ENCODE results near the gene ASPSCR1. TPM values are rescaled to one million over a fixed set of nuclear protein-coding genes. Genes with fewer than 3 reads are reported as not detected.

Gene ASPSCR1
- total RNA-seq, 1 donor from 2014 or later = 20.1 TPM

DNA sequence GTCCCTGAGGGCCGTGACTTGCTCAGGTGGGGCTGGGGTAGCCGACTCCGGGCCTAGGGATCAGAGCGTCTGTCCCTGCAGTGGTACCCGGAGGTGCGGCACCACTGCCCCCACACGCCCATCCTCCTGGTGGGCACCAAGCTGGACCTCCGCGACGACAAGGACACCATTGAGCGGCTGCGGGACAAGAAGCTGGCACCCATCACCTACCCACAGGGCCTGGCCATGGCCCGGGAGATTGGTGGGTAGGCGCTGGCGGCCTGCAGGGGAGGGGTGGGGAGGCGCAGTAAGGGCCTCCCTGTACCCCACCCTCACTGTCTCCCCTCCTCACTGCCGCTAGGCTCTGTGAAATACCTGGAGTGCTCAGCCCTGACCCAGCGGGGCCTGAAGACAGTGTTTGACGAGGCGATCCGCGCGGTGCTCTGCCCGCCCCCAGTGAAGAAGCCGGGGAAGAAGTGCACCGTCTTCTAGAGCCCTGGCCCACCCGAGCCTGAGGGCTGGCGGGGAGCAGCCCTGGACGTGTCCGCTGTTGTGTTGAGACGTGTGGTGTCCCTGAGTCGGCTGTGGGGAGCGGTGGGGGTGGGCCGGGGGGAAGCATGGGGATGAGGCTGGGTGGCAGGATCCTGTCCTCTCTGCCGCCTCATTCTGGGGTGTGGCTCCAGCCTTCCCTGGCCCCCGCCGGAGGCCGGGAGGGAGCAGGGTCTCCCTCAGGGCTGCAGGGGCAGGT is 56.1 kb downstream of the ASPSCR1 start:
- TF ChIP-seq, protein P1, sequence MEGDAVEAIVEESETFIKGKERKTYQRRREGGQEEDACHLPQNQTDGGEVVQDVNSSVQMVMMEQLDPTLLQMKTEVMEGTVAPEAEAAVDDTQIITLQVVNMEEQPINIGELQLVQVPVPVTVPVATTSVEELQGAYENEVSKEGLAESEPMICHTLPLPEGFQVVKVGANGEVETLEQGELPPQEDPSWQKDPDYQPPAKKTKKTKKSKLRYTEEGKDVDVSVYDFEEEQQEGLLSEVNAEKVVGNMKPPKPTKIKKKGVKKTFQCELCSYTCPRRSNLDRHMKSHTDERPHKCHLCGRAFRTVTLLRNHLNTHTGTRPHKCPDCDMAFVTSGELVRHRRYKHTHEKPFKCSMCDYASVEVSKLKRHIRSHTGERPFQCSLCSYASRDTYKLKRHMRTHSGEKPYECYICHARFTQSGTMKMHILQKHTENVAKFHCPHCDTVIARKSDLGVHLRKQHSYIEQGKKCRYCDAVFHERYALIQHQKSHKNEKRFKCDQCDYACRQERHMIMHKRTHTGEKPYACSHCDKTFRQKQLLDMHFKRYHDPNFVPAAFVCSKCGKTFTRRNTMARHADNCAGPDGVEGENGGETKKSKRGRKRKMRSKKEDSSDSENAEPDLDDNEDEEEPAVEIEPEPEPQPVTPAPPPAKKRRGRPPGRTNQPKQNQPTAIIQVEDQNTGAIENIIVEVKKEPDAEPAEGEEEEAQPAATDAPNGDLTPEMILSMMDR (conservative IDR thresholded peaks at IDR 0.05; ENCODE audit: low read depth, low read length) = no peak
- DNase-seq (ENCODE audit: low read depth) = no peak

DNA sequence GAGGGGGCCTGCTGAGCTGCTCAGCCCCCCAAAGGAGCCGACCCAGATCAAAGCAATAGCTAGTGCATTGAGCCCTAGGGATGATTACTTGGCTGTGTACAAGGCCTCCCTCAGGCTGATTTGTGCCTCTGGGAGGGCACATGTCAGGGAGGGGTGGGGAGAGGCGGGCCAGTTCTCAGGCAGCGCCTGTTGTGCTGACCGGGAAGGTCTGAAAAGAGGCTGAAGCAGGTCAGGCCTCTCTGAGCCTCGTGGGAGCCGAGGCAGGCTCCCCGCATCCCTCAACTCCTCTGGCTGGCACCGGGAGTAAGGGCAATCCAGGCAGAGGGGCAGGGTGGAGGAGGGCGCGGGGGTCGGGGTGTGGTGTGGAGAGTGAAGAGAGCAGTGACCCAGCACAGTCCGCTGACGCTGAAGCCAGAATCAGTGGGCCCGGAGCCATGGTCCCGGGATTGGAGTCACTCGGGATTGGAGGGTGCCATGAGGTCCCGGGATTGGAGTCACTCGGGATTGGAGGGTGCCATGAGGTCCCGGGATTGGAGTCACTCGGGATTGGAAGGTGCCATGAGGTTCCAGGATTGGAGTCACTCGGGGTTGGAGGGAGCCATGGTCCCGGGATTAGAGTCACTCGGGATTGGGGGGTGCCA is 57.1 kb downstream of the ASPSCR1 start:
- TF ChIP-seq, protein P1 (conservative IDR thresholded peaks at IDR 0.05; ENCODE audit: low read depth, low read length) = no peak
- no peak for DNase-seq (ENCODE audit: low read depth)
- no peak overlapping the region for H3K4me3 ChIP-seq (ENCODE audit: low read depth, low read length)

More for the DNA sequence above, 56.1 kb downstream of the ASPSCR1 start:
- H3K4me3 ChIP-seq (ENCODE audit: low read depth, low read length) = no peak overlapping the region

DNA sequence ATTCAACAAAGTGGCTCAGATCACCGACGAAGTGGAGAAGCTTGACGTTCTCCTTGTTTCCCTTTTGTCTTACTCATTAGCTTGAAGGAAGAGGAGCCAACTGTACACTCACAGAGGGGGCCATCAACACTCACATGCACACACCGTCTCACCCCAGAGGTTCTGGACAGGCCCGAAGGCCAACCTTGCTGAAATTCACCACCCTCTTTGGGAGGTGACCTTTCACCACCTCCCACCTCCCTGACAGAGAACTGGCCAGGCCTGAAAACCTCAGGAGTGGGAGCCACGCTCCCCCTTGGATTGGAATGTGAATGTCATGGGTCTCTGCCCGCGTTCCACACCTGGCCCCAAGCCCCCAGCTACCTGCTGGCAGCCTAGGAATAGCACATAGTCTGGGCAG is 58.1 kb downstream of the ASPSCR1 start:
- DNase-seq (ENCODE audit: low read depth) = no peak
- H3K4me3 ChIP-seq (ENCODE audit: low read depth, low read length) = no peak overlapping the region
- TF ChIP-seq, protein P1 (conservative IDR thresholded peaks at IDR 0.05; ENCODE audit: low read depth, low read length) = no peak

DNA sequence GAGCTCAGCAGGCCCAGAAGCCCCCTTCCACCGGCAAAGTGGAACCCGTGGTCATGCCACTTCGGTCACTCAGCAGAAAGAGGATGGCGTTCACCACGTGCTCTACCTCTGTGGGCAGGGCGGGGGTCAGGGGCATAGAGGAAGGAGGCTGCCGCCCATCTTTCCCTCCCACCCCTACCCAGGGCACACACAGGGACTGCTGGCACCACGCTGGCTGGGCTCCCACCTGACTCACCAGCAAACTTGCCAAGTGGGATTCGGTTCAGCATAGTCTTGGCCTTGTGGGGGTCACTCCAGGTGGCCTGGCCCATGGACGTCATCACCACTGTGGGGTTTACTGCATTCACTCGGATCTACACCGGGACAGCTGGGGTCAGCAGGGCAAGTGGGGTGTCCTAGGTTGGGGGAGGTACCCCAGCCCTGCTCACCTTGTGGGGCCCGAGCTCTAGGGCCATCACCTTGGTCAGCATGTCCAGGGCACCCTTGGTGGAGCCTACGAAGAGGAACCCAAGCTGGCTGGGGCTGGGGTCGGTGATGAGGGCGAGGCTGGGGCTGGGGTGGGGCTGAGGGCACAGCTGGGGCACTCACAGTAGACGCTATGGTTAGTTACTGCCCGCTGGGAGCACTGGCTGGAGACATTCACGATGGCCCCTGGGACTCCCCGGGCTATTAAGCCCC is 58.7 kb downstream of the ASPSCR1 start:
- TF ChIP-seq, protein P1 (conservative IDR thresholded peaks at IDR 0.05; ENCODE audit: low read depth, low read length) = no peak
- H3K4me3 ChIP-seq (ENCODE audit: low read depth, low read length) = peak overlapping the region; percentile 70

DNA sequence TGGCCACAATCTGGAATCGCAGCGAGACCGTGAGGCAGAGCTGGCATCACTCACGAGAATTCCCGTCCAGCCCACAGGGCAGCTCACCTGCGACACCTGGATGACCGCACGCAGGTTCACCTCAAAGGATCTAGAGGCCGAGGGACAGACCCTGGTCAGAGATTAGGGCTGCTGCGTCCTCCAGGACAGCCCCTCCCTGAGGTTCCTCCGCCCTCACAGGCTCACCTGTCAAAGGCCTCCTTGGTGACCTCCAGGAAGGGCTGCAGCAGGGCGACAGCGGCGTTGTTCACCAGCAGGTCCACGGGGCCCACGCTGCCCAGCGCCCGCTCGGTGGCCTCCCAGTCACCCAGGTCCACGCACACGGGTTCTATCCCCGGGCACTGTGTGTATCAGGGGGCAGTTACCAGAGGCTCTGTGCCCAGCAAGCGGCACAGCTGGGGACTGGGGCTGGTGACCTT is 59.2 kb downstream of the ASPSCR1 start:
- H3K4me3 ChIP-seq (ENCODE audit: low read depth, low read length) = peak overlapping the region; percentile 70
- TF ChIP-seq, protein P1 (conservative IDR thresholded peaks at IDR 0.05; ENCODE audit: low read depth, low read length) = no peak
- no peak for DNase-seq (ENCODE audit: low read depth)

More for the DNA sequence above, 58.7 kb downstream of the ASPSCR1 start:
- DNase-seq (ENCODE audit: low read depth) = no peak

DNA sequence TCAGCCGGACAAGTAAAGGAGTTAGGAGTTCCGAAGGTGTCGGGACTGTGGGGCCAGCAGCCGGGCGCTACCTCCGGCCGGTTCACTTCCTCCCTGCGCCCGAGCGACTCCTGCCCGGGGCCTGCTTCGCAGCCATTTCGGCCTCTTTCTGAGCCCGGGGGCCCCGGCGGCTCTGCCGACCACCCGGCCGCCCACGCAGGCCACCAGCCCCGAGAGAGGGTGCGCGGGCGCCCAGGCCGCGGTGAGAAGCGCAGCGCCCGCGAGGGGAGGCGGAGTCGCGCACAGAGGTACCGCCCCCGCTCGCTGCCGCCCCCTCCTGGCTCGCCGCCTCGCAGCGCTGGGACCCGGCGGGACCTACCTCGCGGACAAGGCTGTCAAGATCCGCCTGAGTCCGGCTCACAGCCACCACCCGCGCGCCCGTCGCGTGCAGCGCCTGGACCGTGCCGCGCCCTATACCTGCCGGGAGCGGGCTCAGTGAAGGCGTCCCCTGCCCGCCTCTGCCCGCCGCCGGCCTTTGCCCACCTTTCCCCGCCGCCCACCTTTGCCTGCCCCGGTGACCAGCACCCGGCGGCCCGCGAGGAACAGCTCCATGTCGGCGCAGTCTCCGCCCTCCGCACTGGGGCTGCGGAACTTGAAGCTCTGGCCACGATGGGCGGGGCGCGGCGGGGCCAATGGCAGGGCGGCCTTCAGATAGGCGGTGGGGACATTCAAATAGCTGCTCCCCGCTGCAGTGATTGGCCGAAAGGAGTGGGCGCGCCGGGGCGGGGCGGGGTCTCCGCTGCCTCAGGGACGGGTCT is 59.9 kb downstream of the ASPSCR1 start, which contains the start of gene DCXR:
Gene DCXR, minus strand, starts transcription at position 606 of the 797 bp plus-strand sequence. Its CDS starts 15 bp downstream, at position 591.
- peak within 1 kb of the TSS; percentile 70 for H3K4me3 ChIP-seq (ENCODE audit: low read depth, low read length)
- TF ChIP-seq, protein P1 (conservative IDR thresholded peaks at IDR 0.05; ENCODE audit: low read depth, low read length) = peak; percentile 62
- peak; percentile 42 for DNase-seq (ENCODE audit: low read depth)
